Small intestine (tissue), 7 donors: ENCODE results near the gene CUL5. TPM values are rescaled to one million over a fixed set of nuclear protein-coding genes. Genes with fewer than 3 reads are reported as not detected.

Source experiments
- DNase-seq, 2 donors: peaks; one replicate each; pipeline versions ENCODE4 v3.0.0 to v3.0.0-alpha.2; 2013
- FAIRE-seq: peaks from 2 replicates; lab custom pipeline; 2012; peaks lifted over from hg19 to GRCh38; lab: Jason Lieb, UNC
- H3K27ac ChIP-seq, 3 donors: one replicate each; pipeline ENCODE4 v1.5.1; 2013; ENCODE audit warnings: low read length in 2 of 3, mild to moderate bottlenecking in 2 of 3, control low read depth in 1 of 3, inconsistent platforms in 1 of 3, low read depth in 1 of 3, moderate library complexity in 1 of 3
- H3K27me3 ChIP-seq, 3 donors: one replicate each; pipeline ENCODE4 v1.6.1; 2013; ENCODE audit warnings: low read length in 3 of 3, inconsistent platforms in 1 of 3; ENCODE audit not compliant: control insufficient read depth in 3 of 3, insufficient read depth in 3 of 3
- H3K36me3 ChIP-seq, 3 donors: one replicate each; pipeline ENCODE4 v1.6.1; 2013; ENCODE audit warnings: low read length in 3 of 3, inconsistent platforms in 1 of 3, low read depth in 1 of 3, mild to moderate bottlenecking in 1 of 3, moderate library complexity in 1 of 3; ENCODE audit not compliant: control insufficient read depth in 3 of 3, insufficient read depth in 2 of 3
- H3K4me1 ChIP-seq, 3 donors: one replicate each; pipeline ENCODE4 v1.6.1; 2013; ENCODE audit warnings: low read length in 2 of 3, inconsistent platforms in 1 of 3, low read depth in 1 of 3, mild to moderate bottlenecking in 1 of 3, moderate library complexity in 1 of 3; ENCODE audit not compliant: control insufficient read depth in 3 of 3, insufficient read depth in 2 of 3
- H3K4me3 ChIP-seq, 3 donors: one replicate each; pipeline ENCODE4 v1.5.1; 2013; ENCODE audit warnings: low read length in 3 of 3, control low read depth in 1 of 3, inconsistent platforms in 1 of 3, low read depth in 1 of 3, mild to moderate bottlenecking in 1 of 3, moderate library complexity in 1 of 3
- H3K9me3 ChIP-seq, 2 donors: one replicate each; pipeline ENCODE4 v1.6.1; 2013; ENCODE audit warnings: low read depth in 1 of 2, low read length in 1 of 2; ENCODE audit not compliant: control insufficient read depth in 2 of 2, insufficient read depth in 1 of 2
- WGBS, 3 donors: extraction: QIAGEN DNeasy Blood & Tissue Kit; methylation state at CpG; one replicate each; pipeline ENCODE4 v1.1.7; 2013; 5-methylcytosine and 5-hydroxymethylcytosine counted together
- polyA plus RNA-seq, 4 donors: library from polyadenylated mRNA; stranded (reverse) in 3 of 4; unstranded in 1 of 4; fragments of 200-250 nt in 3 of 4; fragments of 120-200 nt in 1 of 4; gene quantifications; one replicate each; pipeline versions ENCODE4 v1.2.1 to v1.2.3, GENCODE V29; 2013
- donor health status: healthy with polysubstance abuse.
- donor health status: control.
- donor health status: control.
- donor health status: Bipolar disorder and iron deficiency.
- donor health status: healthy.

Gene CUL5
- polyA plus RNA-seq, 4 donors, result 5.7 to 26.7 (median 6.0) TPM

DNA sequence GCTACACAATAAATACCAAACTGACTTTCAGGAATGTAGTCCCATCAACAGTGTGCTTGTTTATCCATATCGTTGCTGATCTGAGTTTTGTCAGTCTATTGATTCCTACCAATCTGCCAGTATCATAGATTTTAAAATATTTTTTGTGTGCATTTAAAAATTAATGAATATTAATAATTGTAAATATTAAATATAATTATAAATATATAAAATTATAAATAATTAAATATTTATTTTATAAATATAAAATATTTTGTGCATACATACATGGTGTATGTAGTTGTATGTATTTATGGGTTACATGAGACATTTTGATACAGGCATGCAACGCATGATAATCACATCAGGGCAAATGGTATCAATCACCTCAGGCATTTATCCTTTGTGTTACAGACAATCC, 53.6 kb downstream of the CUL5 start:
- Histone ChIP-seq H3K27ac (no peak overlapping the region), H3K4me1 (no peaks in the 10 kb centered on the region), H3K9me3 (no peaks in the 10 kb centered on the region), H3K36me3 (peaks cover 5 to 31% (median 9%) of the 10 kb centered on the region in 3 donors), H3K4me3 (no peak overlapping the region), H3K27me3 (no peaks in the 10 kb centered on the region)
- WGBS, 3 donors, result 82 to 90% (median 89%) methylated on average over 2 of the region's 2 CpGs
- DNase-seq (no peak), FAIRE-seq (no peak)

DNA sequence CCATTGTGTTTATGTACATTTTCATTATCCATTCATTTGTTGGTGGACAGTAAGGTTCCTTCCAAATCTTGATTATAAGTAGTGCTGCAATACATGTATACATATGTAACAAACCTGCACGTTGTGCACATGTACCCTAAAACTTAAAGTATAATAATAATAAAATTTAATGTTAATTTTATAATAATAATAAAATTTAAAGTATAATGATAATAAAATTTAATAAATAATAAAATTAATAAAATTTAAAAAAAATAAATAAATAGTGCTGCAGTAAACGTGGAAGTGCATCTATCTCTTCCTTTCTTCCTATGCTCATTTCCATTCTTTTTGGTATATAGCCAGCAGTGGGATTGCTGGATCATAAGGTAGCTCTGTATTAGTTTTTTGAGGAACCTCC, 54.7 kb downstream of the CUL5 start:
- DNase-seq (no peak), FAIRE-seq (no peak)
- H3K9me3 ChIP-seq, result no peaks in the 10 kb centered on the region
- H3K36me3 ChIP-seq, result peaks cover 5 to 30% (median 9%) of the 10 kb centered on the region in 3 donors
- WGBS, 3 donors, result 97 to 98% (median 97%) methylated on average over 2 of the region's 2 CpGs
- no peaks in the 10 kb centered on the region for H3K27me3 ChIP-seq
- H3K4me3 ChIP-seq, result no peak overlapping the region
- no peak overlapping the region for H3K27ac ChIP-seq
- H3K4me1 ChIP-seq, result no peaks in the 10 kb centered on the region

DNA sequence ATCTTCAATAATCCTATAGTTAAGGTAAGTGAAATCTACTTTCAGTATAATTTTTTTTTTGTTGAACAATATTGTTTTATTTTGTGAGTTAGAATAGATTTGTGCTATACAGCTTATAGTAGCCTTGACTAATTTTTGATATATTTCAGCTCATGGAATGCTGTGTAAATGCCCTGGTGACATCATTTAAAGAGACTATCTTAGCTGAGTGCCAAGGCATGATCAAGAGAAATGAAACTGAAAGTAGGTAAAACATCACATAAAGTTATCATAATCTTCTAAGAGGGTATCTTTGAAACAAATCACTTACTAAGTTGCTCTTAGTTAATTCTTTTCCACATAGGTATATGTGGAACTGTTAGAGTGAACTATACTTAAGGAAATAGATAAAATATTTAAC, 61.2 kb downstream of the CUL5 start:
- Histone ChIP-seq H3K36me3 (peaks cover 4 to 33% (median 5%) of the 10 kb centered on the region in 3 donors), H3K27me3 (no peaks in the 10 kb centered on the region), H3K9me3 (no peaks in the 10 kb centered on the region), H3K27ac (no peak overlapping the region), H3K4me3 (no peak overlapping the region), H3K4me1 (no peaks in the 10 kb centered on the region)
- peak; percentile 10 to 21 for DNase-seq
- FAIRE-seq, result no peak

DNA sequence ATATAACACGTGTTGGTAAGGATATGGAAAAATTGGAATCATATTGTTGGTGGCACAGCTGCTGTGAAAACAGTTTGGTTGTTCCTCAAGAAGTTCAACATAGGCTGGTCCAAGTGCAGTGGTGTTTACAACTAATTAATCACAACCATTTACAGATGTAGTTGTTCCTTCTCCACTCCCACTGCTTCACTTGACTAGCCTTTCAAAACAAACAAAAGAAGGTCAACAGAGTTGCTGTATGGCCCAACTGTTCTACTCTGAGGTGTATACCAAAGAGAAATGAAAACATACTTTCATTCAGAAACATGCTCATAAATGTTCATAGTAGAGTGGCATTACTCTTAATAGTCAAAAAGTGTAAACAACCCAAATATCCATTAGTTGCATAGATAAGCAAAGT, 76.1 kb downstream of the CUL5 start:
- no peaks in the 10 kb centered on the region for H3K9me3 ChIP-seq
- H3K36me3 ChIP-seq, result peaks cover 2 to 36% (median 9%) of the 10 kb centered on the region in 3 donors
- H3K4me3 ChIP-seq, result no peak overlapping the region
- no peak for FAIRE-seq
- no peak overlapping the region for H3K27ac ChIP-seq
- peak in 1 of 2 donors; percentile 5 for DNase-seq
- WGBS, 3 donors, result 73 to 85% (median 75%) methylated on average over 1 of the region's 1 CpG
- H3K4me1 ChIP-seq, result no peaks in the 10 kb centered on the region
- no peaks in the 10 kb centered on the region for H3K27me3 ChIP-seq

DNA sequence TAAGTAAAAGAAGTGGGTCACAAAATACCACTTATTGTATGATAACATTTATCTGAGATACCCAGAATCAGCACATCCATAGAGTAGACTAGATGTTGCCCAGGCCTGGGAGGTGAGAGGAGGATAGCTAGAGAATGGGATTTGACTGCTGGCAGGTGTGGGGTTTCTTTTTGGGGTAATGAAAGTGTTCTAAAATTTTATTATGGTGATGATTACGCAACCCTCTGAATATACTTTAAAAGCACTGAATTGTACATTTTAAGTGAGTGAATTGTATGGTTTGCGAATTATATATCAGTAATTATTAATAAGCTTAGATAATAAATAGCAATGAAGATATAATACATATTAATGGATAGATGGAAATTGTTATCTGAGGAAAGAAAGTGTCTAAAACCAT, 77.0 kb downstream of the CUL5 start:
- DNase-seq (no peak), FAIRE-seq (no peak)
- Histone ChIP-seq H3K9me3 (no peaks in the 10 kb centered on the region), H3K27ac (no peak overlapping the region), H3K36me3 (peaks cover 2 to 29% (median 6%) of the 10 kb centered on the region in 3 donors), H3K27me3 (no peaks in the 10 kb centered on the region), H3K4me1 (no peaks in the 10 kb centered on the region), H3K4me3 (no peak overlapping the region)
- 94 to 95% (median 95%) methylated on average over 2 of the region's 2 CpGs for WGBS, 3 donors

DNA sequence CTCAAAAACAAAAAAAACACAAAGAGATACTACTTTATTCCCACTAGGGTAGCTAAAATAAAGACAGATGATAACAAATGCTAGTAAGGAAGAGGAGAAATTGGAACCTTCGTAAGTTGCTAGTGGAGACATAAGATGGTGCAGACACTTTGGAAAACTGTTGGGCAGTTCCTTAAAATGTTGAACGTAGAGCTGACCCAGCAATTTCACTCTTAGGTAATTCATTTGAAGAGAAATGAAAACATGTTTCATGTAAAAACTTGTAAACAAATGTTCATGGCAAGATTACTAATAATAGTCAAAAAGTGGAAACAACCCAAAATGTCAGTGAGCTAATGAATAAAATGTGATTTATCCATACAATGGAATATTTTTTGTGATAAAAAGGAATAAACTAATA, 83.4 kb downstream of the CUL5 start:
- FAIRE-seq (no peak), DNase-seq (no peak)
- no peaks in the 10 kb centered on the region for H3K4me1 ChIP-seq
- 46 to 50% (median 49%) methylated on average over 2 of the region's 2 CpGs for WGBS, 3 donors
- H3K36me3 ChIP-seq, result peaks cover 0 to 31% (median 10%) of the 10 kb centered on the region in 3 donors
- H3K27me3 ChIP-seq, result no peaks in the 10 kb centered on the region
- no peak overlapping the region for H3K27ac ChIP-seq
- H3K4me3 ChIP-seq, result no peak overlapping the region
- no peaks in the 10 kb centered on the region for H3K9me3 ChIP-seq

DNA sequence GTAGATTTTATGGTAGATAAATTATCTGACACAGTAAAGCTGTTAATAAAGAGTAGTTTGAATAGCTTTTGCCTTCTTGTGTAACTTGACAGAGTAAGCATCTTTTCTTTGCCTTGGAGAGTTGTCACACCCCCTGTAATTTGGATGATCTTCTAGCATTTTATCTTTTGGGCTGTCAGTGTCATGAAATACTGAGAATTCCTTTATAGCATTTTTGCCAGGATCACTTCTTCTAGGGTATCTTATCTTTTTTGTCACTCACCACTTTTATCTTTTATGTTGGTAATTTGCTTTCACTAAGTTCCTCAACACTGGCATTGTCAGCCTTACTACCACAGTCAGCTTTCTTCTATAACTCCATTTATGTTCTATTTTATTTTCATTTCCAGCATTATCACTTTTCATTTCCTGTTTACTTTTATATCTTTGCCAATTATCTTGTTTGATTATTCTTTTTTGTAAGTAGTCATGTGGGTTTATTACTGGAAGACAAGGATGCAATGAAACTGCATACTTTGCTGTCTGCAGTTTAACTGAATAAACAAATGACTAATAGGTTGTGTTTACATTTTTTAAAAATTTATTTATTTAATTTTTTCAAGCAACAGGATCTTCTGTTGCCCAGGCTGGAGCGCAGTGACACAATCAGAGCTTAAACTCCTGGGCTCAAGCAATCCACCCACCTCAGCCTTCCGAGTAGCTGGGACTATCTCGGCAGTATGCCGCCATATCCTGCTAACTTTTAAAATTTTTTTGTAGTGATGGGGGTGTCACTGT, 84.6 kb downstream of the CUL5 start:
- Histone ChIP-seq H3K27ac (no peak overlapping the region), H3K36me3 (peaks cover 0 to 29% (median 10%) of the 10 kb centered on the region in 3 donors), H3K4me1 (no peaks in the 10 kb centered on the region), H3K27me3 (no peaks in the 10 kb centered on the region), H3K4me3 (no peak overlapping the region), H3K9me3 (no peaks in the 10 kb centered on the region)
- FAIRE-seq (no peak), DNase-seq (no peak)
- WGBS, 3 donors, result 81 to 93% (median 84%) methylated on average over 4 of the region's 4 CpGs

DNA sequence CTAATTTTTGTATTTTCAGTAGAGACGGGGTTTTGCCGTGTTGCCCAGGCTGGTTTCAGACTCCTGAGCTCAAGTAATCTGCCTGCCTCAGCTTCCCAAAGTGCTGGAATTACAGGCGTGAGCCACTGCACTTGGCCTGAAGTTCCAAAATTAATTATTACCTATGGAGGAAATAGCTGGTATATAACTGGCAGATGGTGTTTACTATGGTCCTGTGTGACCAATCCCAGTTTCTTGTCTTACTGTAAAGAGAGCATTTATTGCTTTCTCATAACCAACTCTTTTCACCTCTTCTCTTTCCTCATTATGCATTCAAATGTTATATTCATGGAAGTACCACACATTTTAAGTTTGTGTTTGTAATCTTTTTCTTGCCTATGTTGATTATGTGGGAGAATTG, 88.5 kb downstream of the CUL5 start:
- H3K27me3 ChIP-seq, result no peaks in the 10 kb centered on the region
- no peaks in the 10 kb centered on the region for H3K9me3 ChIP-seq
- WGBS, 3 donors, result 78 to 92% (median 82%) methylated on average over 3 of the region's 3 CpGs
- no peak overlapping the region for H3K4me3 ChIP-seq
- H3K27ac ChIP-seq, result no peak overlapping the region
- FAIRE-seq (no peak), DNase-seq (peak in 1 of 2 donors; percentile 15)
- H3K4me1 ChIP-seq, result no peaks in the 10 kb centered on the region
- peaks cover 4 to 42% (median 9%) of the 10 kb centered on the region in 3 donors for H3K36me3 ChIP-seq
